HepG2 (cell line): Measurements from ENCODE around the gene AQP7. TPM values are rescaled to one million over a fixed set of nuclear protein-coding genes. Genes with fewer than 3 reads are reported as not detected.

ENCODE experiments used
- ARHGAP35 ChIP-seq: sonication (generic); formaldehyde crosslinking; IDR thresholded peaks from 2 replicates; pipeline ENCODE4 v1.9.0; 2022; ENCODE audit warnings: mild to moderate bottlenecking, inconsistent platforms, moderate library complexity, missing genetic modification reagents, borderline replicate concordance
- CREM ChIP-seq, 2 experiments: sonication (generic) in 1 of 2; formaldehyde crosslinking in 1 of 2; IDR thresholded peaks; 2 replicates each; pipeline versions ENCODE4 v1.4.0 to v1.6.1; 2016 to 2020; ENCODE audit warnings: antibody characterized with exemption in 1 of 2, mild to moderate bottlenecking in 1 of 2, missing genetic modification reagents in 1 of 2
- ELF3 ChIP-seq: IDR thresholded peaks from 2 replicates; pipeline ENCODE4 v1.6.1; 2016; ENCODE audit warnings: missing genetic modification reagents, missing compliant biosample characterization
- KDM2A ChIP-seq: sonication (generic); formaldehyde crosslinking; IDR thresholded peaks from 2 replicates; pipeline ENCODE4 v1.4.0; 2020; ENCODE audit warnings: low read depth, missing genetic modification reagents, borderline replicate concordance
- KDM3A ChIP-seq: IDR thresholded peaks from 2 replicates; pipeline ENCODE4 v1.6.1; 2018; ENCODE audit warnings: low read depth, missing compliant biosample characterization
- NCOA1 ChIP-seq: sonication (generic); formaldehyde crosslinking; IDR thresholded peaks from 2 replicates; pipeline ENCODE4 v1.9.0; 2021; ENCODE audit warnings: missing genetic modification reagents
- PRPF4 ChIP-seq: fragments of 200-400 bp; formaldehyde crosslinking; IDR thresholded peaks from 2 replicates; pipeline ENCODE4 v1.6.1; 2016; ENCODE audit warnings: low read length, low read depth; ENCODE audit not compliant: poor library complexity, severe bottlenecking
- RFXANK ChIP-seq: IDR thresholded peaks from 2 replicates; pipeline ENCODE4 v1.6.1; 2016
- SATB2 ChIP-seq: sonication (generic); formaldehyde crosslinking; IDR thresholded peaks from 2 replicates; pipeline ENCODE4 v1.5.0; 2020; ENCODE audit warnings: missing genetic modification reagents
- SKI ChIP-seq: fragments of 450-650 bp; IDR thresholded peaks from one replicate; pipeline ENCODE4 v1.6.1; 2018; ENCODE audit warnings: mild to moderate bottlenecking; ENCODE audit not compliant: partially characterized antibody
- SP2 ChIP-seq: sonication (generic); formaldehyde crosslinking; IDR thresholded peaks from 2 replicates; pipeline ENCODE4 v1.5.1; 2020; ENCODE audit warnings: mild to moderate bottlenecking, missing genetic modification reagents
- SP5 ChIP-seq: IDR thresholded peaks from 2 replicates; pipeline ENCODE4 v1.6.1; 2016; ENCODE audit warnings: low read depth, borderline replicate concordance
- TEAD3 ChIP-seq: optimal IDR thresholded peaks from 2 replicates; pipeline ENCODE3; 2016; ENCODE audit warnings: borderline replicate concordance
- ZNF530 ChIP-seq: sonication (generic); formaldehyde crosslinking; IDR thresholded peaks from 2 replicates; pipeline ENCODE4 v1.5.0; 2020; ENCODE audit warnings: low read depth, mild to moderate bottlenecking, missing genetic modification reagents
- ZNF619 ChIP-seq: sonication (generic); formaldehyde crosslinking; IDR thresholded peaks from 2 replicates; pipeline ENCODE4 v1.4.0; 2020; ENCODE audit warnings: mild to moderate bottlenecking, missing genetic modification reagents
- ZNF816 ChIP-seq: sonication (generic); formaldehyde crosslinking; IDR thresholded peaks from 2 replicates; pipeline ENCODE4 v1.8.0; 2022; ENCODE audit warnings: missing genetic modification reagents, mild to moderate bottlenecking, borderline replicate concordance
- ZSCAN21 ChIP-seq: sonication (generic); formaldehyde crosslinking; IDR thresholded peaks from 2 replicates; pipeline ENCODE4 v1.8.0; 2022; ENCODE audit warnings: mild to moderate bottlenecking, missing genetic modification reagents, moderate library complexity, borderline replicate concordance
- polyA plus RNA-seq, 8 experiments: library from polyadenylated mRNA; depleted of rRNA in 3 of 8; stranded (reverse) in 7 of 8; unstranded in 1 of 8; fragments of >200 nt; fragmentation: Illumina TruSeq in 4 of 8; extraction: Trizol in 4 of 8; gene quantifications; 2 replicates each; pipeline versions ENCODE4 v1.2.1 to v1.2.3, GENCODE V29; 2011 to 2016; ENCODE audit warnings: low read depth in 4 of 8, missing spikeins in 1 of 8, mixed read lengths in 1 of 8; ENCODE audit not compliant: insufficient read depth in 1 of 8
- total RNA-seq, 5 experiments: library from RNA; depleted of rRNA; stranded (reverse); fragments of >200 nt; fragmentation: Illumina TruSeq; extraction: Trizol; gene quantifications; 2 replicates each; pipeline ENCODE4 v1.2.3, GENCODE V29; 2016; ENCODE audit warnings: low read depth in 1 of 5
- TF ChIP-seq, protein P1 (sequence below): sonication (generic); formaldehyde crosslinking; IDR thresholded peaks from 2 replicates; pipeline ENCODE4 v1.5.1; 2020; ENCODE audit warnings: mild to moderate bottlenecking, missing genetic modification reagents, borderline replicate concordance
- TF ChIP-seq, protein P2 (sequence below): IDR thresholded peaks from 2 replicates; pipeline ENCODE4 v1.6.1; 2012; ENCODE audit warnings: inconsistent platforms
- TF ChIP-seq, protein P3 (sequence below): sonication (generic); formaldehyde crosslinking; IDR thresholded peaks from 2 replicates; pipeline ENCODE4 v1.5.0; 2020; ENCODE audit warnings: missing genetic modification reagents
- TF ChIP-seq, protein P4 (sequence below), 2 experiments: sonication (generic) in 1 of 2; formaldehyde crosslinking in 1 of 2; IDR thresholded peaks; 2 replicates each; pipeline versions ENCODE4 v1.4.0 to v1.6.1; 2018 to 2020; ENCODE audit warnings: missing genetic modification reagents in 2 of 2, borderline replicate concordance in 1 of 2, low read depth in 1 of 2, mild to moderate bottlenecking in 1 of 2, missing biosample characterization in 1 of 2

Gene AQP7
- total and polyA plus RNA-seq, 2 of the 13 experiments (the other 11 are each of a cell fraction or from before 2014, with no cell fraction given), result 1.9 to 2.1 TPM

GRCh38 chr9:33415501-33416038, 13.2 kb upstream of the AQP7 start (continued):
- TF ChIP-seq, protein P1, sequence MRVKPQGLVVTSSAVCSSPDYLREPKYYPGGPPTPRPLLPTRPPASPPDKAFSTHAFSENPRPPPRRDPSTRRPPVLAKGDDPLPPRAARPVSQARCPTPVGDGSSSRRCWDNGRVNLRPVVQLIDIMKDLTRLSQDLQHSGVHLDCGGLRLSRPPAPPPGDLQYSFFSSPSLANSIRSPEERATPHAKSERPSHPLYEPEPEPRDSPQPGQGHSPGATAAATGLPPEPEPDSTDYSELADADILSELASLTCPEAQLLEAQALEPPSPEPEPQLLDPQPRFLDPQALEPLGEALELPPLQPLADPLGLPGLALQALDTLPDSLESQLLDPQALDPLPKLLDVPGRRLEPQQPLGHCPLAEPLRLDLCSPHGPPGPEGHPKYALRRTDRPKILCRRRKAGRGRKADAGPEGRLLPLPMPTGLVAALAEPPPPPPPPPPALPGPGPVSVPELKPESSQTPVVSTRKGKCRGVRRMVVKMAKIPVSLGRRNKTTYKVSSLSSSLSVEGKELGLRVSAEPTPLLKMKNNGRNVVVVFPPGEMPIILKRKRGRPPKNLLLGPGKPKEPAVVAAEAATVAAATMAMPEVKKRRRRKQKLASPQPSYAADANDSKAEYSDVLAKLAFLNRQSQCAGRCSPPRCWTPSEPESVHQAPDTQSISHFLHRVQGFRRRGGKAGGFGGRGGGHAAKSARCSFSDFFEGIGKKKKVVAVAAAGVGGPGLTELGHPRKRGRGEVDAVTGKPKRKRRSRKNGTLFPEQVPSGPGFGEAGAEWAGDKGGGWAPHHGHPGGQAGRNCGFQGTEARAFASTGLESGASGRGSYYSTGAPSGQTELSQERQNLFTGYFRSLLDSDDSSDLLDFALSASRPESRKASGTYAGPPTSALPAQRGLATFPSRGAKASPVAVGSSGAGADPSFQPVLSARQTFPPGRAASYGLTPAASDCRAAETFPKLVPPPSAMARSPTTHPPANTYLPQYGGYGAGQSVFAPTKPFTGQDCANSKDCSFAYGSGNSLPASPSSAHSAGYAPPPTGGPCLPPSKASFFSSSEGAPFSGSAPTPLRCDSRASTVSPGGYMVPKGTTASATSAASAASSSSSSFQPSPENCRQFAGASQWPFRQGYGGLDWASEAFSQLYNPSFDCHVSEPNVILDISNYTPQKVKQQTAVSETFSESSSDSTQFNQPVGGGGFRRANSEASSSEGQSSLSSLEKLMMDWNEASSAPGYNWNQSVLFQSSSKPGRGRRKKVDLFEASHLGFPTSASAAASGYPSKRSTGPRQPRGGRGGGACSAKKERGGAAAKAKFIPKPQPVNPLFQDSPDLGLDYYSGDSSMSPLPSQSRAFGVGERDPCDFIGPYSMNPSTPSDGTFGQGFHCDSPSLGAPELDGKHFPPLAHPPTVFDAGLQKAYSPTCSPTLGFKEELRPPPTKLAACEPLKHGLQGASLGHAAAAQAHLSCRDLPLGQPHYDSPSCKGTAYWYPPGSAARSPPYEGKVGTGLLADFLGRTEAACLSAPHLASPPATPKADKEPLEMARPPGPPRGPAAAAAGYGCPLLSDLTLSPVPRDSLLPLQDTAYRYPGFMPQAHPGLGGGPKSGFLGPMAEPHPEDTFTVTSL (CRISPR knock-in tag), result peak; percentile 98
- TF ChIP-seq SP2 (CRISPR knock-in tag) (no peak), SKI (peak; percentile 99), RFXANK (CRISPR knock-in tag) (peak; percentile 80; the same call in 1 of the 2 replicates), SATB2 (CRISPR knock-in tag) (no peak), SP5 (CRISPR knock-in tag) (peak; percentile 100), KDM2A (CRISPR knock-in tag) (peak; percentile 89), ELF3 (CRISPR knock-in tag) (peak; percentile 95), ZNF530 (CRISPR knock-in tag) (no peak), ZNF816 (CRISPR knock-in tag) (peak; percentile 94), CREM (IDR thresholded peaks at IDR 0.05) (peak; percentile 98), CREM (CRISPR knock-in tag; IDR thresholded peaks at IDR 0.05) (no peak), ZNF619 (CRISPR knock-in tag) (0 out of 2 replicates have a peak, but pooled peaks have one; percentile 50), ZSCAN21 (CRISPR knock-in tag) (peak; percentile 97), NCOA1 (peak; percentile 33; the same call in 1 of the 2 replicates), PRPF4 (peak; percentile 62), KDM3A (CRISPR knock-in tag) (peak; percentile 99), TEAD3 (CRISPR knock-in tag) (peak; percentile 91), ARHGAP35 (CRISPR knock-in tag) (peak; percentile 85; the same call in 1 of the 2 replicates)
- TF ChIP-seq, protein P2, sequence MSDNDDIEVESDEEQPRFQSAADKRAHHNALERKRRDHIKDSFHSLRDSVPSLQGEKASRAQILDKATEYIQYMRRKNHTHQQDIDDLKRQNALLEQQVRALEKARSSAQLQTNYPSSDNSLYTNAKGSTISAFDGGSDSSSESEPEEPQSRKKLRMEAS, result peak; percentile 91
- TF ChIP-seq, protein P3, sequence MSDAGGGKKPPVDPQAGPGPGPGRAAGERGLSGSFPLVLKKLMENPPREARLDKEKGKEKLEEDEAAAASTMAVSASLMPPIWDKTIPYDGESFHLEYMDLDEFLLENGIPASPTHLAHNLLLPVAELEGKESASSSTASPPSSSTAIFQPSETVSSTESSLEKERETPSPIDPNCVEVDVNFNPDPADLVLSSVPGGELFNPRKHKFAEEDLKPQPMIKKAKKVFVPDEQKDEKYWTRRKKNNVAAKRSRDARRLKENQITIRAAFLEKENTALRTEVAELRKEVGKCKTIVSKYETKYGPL (CRISPR knock-in tag), result no peak
- TF ChIP-seq, protein P4, sequence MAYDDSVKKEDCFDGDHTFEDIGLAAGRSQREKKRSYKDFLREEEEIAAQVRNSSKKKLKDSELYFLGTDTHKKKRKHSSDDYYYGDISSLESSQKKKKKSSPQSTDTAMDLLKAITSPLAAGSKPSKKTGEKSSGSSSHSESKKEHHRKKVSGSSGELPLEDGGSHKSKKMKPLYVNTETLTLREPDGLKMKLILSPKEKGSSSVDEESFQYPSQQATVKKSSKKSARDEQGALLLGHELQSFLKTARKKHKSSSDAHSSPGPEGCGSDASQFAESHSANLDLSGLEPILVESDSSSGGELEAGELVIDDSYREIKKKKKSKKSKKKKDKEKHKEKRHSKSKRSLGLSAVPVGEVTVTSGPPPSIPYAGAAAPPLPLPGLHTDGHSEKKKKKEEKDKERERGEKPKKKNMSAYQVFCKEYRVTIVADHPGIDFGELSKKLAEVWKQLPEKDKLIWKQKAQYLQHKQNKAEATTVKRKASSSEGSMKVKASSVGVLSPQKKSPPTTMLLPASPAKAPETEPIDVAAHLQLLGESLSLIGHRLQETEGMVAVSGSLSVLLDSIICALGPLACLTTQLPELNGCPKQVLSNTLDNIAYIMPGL (CRISPR knock-in tag; IDR thresholded peaks at IDR 0.05; ENCODE audit: borderline replicate concordance in 1 of 2, low read depth in 1 of 2), result peak; percentile 62 to 95; a peak in 2 of 4 replicates
